Measurements from ENCODE around the gene OVCA2. TPM values are rescaled to one million over a fixed set of nuclear protein-coding genes. Genes with fewer than 3 reads are reported as not detected.

OVCA2 gene
- total RNA-seq, 1 donor from 2014 or later = 25.6 TPM

DNA sequence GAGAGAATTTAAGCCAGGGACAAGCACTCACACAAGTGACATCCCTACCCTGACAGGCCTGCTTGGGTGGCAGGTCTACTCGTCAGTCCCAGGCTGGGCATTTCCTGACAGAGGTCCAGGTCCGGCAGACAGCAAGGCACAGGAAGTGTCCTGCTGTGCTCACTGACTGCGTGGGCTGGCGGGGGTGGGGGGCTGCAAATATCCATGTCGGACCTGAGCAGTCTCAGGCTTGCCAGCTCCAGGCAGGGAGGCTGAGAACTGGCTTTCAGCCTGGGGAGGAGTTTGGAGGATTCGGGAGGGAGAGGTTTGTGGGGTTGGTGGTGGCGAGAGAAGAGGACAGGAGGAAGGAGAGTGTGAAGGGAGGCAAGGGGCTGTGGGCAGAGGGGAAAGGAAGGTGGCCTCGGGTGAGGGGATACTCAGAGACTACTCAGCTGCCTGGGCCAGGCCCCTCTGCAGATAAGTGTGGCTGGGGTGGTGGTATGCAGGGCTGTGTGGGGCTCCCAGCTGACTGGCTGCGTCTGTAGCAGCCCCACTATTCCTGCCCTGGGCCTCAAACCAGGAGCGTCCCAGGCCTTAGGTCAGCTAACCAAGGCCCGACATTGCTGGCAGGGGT lies 20.9 kb downstream of the OVCA2 start:
- Mint-ChIP-seq H3K4me1 (peaks cover 33% of the 10 kb centered on the region), H3K27me3 (ENCODE audit: low read depth) (peaks cover 48% of the 10 kb centered on the region), H3K9me3 (no peaks in the 10 kb centered on the region), H3K36me3 (ENCODE audit: low read depth) (peaks cover 17% of the 10 kb centered on the region), H3K27ac (ENCODE audit: unreplicated experiment) (peak overlapping the region; percentile 62), H3K4me3 (no peak overlapping the region)
- no peak for DNase-seq (ENCODE audit: low read depth, low spot score)
- no peak for TF ChIP-seq CTCF (conservative IDR thresholded peaks at IDR 0.05)

DNA sequence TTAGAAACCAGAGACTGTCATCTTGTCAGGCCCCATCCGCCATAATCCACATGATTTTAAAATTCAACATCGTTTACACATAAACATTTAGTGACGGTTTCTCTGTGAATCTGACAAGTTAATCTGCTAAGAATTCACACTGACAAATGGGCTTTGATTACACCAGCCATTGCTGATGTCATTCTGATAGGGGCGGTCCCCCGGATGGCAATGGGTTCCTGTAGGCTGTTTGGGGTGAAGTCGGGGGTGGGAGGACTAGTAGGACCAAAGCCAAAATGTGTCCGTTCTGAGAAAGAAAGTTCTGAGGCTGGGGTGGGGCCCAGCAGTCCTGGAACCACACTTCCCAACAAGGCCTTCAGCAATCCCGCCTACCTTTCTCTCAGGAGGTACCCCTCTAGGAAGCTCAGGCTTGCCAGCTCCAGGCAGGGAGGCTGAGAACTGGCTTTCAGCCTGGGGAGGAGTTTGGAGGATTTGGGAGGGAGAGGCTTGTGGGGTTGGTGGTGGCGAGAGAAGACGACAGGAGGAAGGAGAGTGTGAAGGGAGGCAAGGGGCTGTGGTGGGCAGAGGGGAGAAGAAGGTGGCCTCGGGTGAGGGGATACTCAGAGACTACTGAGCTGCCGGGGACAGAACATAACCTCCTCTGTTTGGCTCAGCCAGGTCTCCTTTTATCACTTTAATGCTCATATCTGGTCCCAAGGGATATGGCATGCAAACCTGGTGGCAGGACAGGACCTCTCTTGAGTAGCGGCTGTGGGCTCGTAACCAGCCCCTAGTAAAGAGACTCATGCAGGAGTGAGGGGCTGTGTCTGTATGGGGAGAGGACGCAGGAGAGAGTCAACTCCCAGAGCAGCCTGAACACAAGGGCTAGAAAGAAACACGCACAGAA lies 21.7 kb downstream of the OVCA2 start:
- peaks cover 34% of the 10 kb centered on the region for H3K4me1 Mint-ChIP-seq
- H3K36me3 Mint-ChIP-seq (ENCODE audit: low read depth) = peaks cover 17% of the 10 kb centered on the region
- no peak for TF ChIP-seq CTCF (conservative IDR thresholded peaks at IDR 0.05)
- H3K9me3 Mint-ChIP-seq = no peaks in the 10 kb centered on the region
- no peak overlapping the region for H3K27ac Mint-ChIP-seq (ENCODE audit: unreplicated experiment)
- H3K4me3 Mint-ChIP-seq = no peak overlapping the region
- H3K27me3 Mint-ChIP-seq (ENCODE audit: low read depth) = peaks cover 39% of the 10 kb centered on the region
- DNase-seq (ENCODE audit: low read depth, low spot score) = no peak

GRCh38 chr17:2064147-2064489 lies 22.3 kb downstream of the OVCA2 start:
- H3K4me1 Mint-ChIP-seq = peaks cover 40% of the 10 kb centered on the region
- no peak overlapping the region for H3K4me3 Mint-ChIP-seq
- peaks cover 17% of the 10 kb centered on the region for H3K36me3 Mint-ChIP-seq (ENCODE audit: low read depth)
- peaks cover 36% of the 10 kb centered on the region for H3K27me3 Mint-ChIP-seq (ENCODE audit: low read depth)
- DNase-seq (ENCODE audit: low read depth, low spot score) = no peak
- no peaks in the 10 kb centered on the region for H3K9me3 Mint-ChIP-seq
- H3K27ac Mint-ChIP-seq (ENCODE audit: unreplicated experiment) = no peak overlapping the region
- no peak for TF ChIP-seq CTCF (conservative IDR thresholded peaks at IDR 0.05)

- no peaks in the 10 kb centered on the region for H3K9me3 Mint-ChIP-seq
- H3K27me3 Mint-ChIP-seq (ENCODE audit: low read depth) = peaks cover 32% of the 10 kb centered on the region
- H3K4me3 Mint-ChIP-seq = peak overlapping the region; percentile 61
- peak overlapping the region; percentile 86 for H3K27ac Mint-ChIP-seq (ENCODE audit: unreplicated experiment)
- no peak for DNase-seq (ENCODE audit: low read depth, low spot score)
- peaks cover 40% of the 10 kb centered on the region for H3K4me1 Mint-ChIP-seq
- H3K36me3 Mint-ChIP-seq (ENCODE audit: low read depth) = peaks cover 15% of the 10 kb centered on the region
- no peak for TF ChIP-seq CTCF (conservative IDR thresholded peaks at IDR 0.05)
Observed at GRCh38 chr17:2064520-2064971, 22.7 kb downstream of the OVCA2 start.

DNA sequence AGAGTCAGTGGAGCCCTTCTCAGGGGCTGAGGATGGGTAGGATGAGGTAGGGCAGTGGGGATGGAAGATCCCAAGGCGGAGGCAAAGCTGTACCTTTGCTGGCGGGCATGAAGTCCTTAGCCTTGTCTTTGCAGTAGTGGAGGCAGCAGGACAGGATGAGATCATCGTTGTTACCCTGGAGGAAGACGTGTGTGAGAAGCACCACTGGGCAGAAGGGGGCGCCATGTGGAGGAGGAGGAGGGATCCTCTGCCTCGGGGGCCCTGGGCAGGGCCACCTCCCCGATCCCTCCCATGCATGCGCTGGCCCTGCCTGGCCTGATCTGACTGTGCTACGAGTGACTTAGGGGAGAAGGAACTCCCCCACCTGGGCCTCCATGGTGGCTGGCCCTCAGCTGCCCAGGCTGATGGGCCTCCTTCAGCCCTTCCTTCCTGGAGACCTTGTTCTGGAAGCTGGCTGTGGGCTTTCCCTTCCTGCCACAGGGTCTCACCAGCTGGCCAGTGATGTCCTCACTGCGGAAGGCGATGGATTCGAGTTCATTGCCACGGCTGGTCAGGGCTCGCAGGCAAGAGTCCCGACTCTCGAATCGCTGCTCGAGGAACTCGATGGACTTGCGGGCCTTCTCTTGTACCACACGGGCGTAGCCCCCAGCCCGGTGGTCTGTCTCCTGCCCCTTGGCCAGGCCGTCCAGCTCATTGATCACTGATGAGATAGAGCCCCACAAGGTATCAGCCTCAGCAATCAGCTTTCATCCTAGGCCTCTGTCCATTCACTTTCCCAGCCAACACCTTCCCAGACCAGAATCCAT lies 23.4 kb downstream of the OVCA2 start:
- no peak for DNase-seq (ENCODE audit: low read depth, low spot score)
- H3K4me1 Mint-ChIP-seq = peaks cover 46% of the 10 kb centered on the region
- TF ChIP-seq CTCF (conservative IDR thresholded peaks at IDR 0.05) = peak; percentile 43
- peaks cover 26% of the 10 kb centered on the region for H3K27me3 Mint-ChIP-seq (ENCODE audit: low read depth)
- peaks cover 13% of the 10 kb centered on the region for H3K36me3 Mint-ChIP-seq (ENCODE audit: low read depth)
- H3K27ac Mint-ChIP-seq (ENCODE audit: unreplicated experiment) = peak overlapping the region; percentile 86
- peak overlapping the region; percentile 61 for H3K4me3 Mint-ChIP-seq
- H3K9me3 Mint-ChIP-seq = no peaks in the 10 kb centered on the region
